ENCODE results near the gene UBE2G2.

- no peak for TF ChIP-seq CSDC2 (CRISPR knock-in tag; IDR thresholded peaks at IDR 0.05)
- TF ChIP-seq ZNF8 (CRISPR knock-in tag; IDR thresholded peaks at IDR 0.05): no peak
- TF ChIP-seq ZNF565 (CRISPR knock-in tag; conservative IDR thresholded peaks at IDR 0.05; ENCODE audit: low read depth): no peak
- no peak for TF ChIP-seq ZNF70 (CRISPR knock-in tag; IDR thresholded peaks at IDR 0.05)
- TF ChIP-seq ZFP3 (CRISPR knock-in tag; IDR thresholded peaks at IDR 0.05): no peak
These were observed 36.6 kb upstream of the UBE2G2 start for GRCh38 chr21:44838039-44838895.

All from SK-N-SH treated with all-trans-retinoic acid at 6 μM for 48 hours (cell line).